ENCODE measurements around the gene ALDH1A2.

The ALDH1A2 gene

GRCh38 chr15:58021332-58022230 is 43.9 kb downstream of the ALDH1A2 start:
- POLR2A ChIA-PET: no interaction called here
- CTCF ChIA-PET: no interaction called here
- Histone ChIP-seq H3K4me1 (ENCODE audit: control insufficient read depth, insufficient read depth, low read length) (no peaks in the 10 kb centered on the region), H3K4me3 (ENCODE audit: low read depth, low read length) (no peak overlapping the region), H3K9me3 (ENCODE audit: control insufficient read depth, insufficient read depth, low read depth, low read length) (no peaks in the 10 kb centered on the region), H3K36me3 (ENCODE audit: control insufficient read depth in 2 of 2, insufficient read depth in 1 of 2, low read length in 2 of 2) (no peaks in the 10 kb centered on the region), H3K27ac (ENCODE audit: extremely low read depth, low read depth, low read length) (no peak overlapping the region)
- TF ChIP-seq, protein P1, sequence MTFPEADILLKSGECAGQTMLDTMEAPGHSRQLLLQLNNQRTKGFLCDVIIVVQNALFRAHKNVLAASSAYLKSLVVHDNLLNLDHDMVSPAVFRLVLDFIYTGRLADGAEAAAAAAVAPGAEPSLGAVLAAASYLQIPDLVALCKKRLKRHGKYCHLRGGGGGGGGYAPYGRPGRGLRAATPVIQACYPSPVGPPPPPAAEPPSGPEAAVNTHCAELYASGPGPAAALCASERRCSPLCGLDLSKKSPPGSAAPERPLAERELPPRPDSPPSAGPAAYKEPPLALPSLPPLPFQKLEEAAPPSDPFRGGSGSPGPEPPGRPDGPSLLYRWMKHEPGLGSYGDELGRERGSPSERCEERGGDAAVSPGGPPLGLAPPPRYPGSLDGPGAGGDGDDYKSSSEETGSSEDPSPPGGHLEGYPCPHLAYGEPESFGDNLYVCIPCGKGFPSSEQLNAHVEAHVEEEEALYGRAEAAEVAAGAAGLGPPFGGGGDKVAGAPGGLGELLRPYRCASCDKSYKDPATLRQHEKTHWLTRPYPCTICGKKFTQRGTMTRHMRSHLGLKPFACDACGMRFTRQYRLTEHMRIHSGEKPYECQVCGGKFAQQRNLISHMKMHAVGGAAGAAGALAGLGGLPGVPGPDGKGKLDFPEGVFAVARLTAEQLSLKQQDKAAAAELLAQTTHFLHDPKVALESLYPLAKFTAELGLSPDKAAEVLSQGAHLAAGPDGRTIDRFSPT (tag by site-specific recombination; IDR thresholded peaks at IDR 0.05): no peak
- no peak for TF ChIP-seq ZNF404 (tag by site-specific recombination; IDR thresholded peaks at IDR 0.05)
- TF ChIP-seq, protein P2, sequence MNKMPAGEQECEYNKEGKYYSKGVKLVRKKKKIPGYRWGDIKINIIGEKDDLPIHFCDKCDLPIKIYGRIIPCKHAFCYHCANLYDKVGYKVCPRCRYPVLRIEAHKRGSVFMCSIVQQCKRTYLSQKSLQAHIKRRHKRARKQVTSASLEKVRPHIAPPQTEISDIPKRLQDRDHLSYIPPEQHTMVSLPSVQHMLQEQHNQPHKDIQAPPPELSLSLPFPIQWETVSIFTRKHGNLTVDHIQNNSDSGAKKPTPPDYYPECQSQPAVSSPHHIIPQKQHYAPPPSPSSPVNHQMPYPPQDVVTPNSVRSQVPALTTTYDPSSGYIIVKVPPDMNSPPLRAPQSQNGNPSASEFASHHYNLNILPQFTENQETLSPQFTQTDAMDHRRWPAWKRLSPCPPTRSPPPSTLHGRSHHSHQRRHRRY (tag by site-specific recombination; IDR thresholded peaks at IDR 0.05): no peak
- TF ChIP-seq ZNF138 (tag by site-specific recombination; IDR thresholded peaks at IDR 0.05; ENCODE audit: borderline replicate concordance): no peak
- no peak for TF ChIP-seq MYNN (tag by site-specific recombination; IDR thresholded peaks at IDR 0.05; ENCODE audit: borderline replicate concordance)
- TF ChIP-seq ZNF571 (tag by site-specific recombination; IDR thresholded peaks at IDR 0.05): no peak
- no peak for TF ChIP-seq ZFHX2 (tag by site-specific recombination; conservative IDR thresholded peaks at IDR 0.05)
- no peak for TF ChIP-seq TRIM28 (IDR thresholded peaks at IDR 0.05; ENCODE audit: borderline replicate concordance, low read length)
- TF ChIP-seq BCL11A (tag by site-specific recombination; IDR thresholded peaks at IDR 0.05; ENCODE audit: low read depth): no peak
- no peak for TF ChIP-seq ZNF529 (tag by site-specific recombination; IDR thresholded peaks at IDR 0.05; ENCODE audit: insufficient replicate concordance)
- no peak for TF ChIP-seq BCL6B (tag by site-specific recombination; IDR thresholded peaks at IDR 0.05)
- no peak for TF ChIP-seq ZNF391 (tag by site-specific recombination; IDR thresholded peaks at IDR 0.05; ENCODE audit: borderline replicate concordance, low read depth)
- TF ChIP-seq ZNF2 (tag by site-specific recombination; IDR thresholded peaks at IDR 0.05): no peak
- no peak for TF ChIP-seq TCF7L2 (IDR thresholded peaks at IDR 0.05; ENCODE audit: borderline replicate concordance, low read depth, low read length)
- no peak for TF ChIP-seq ZSCAN4 (tag by site-specific recombination; IDR thresholded peaks at IDR 0.05)
- no peak for TF ChIP-seq ZSCAN18 (tag by site-specific recombination; IDR thresholded peaks at IDR 0.05)
- no peak for TF ChIP-seq ZNF707 (tag by site-specific recombination; IDR thresholded peaks at IDR 0.05)
- TF ChIP-seq ZNF596 (tag by site-specific recombination; IDR thresholded peaks at IDR 0.05): no peak
